Measurements from ENCODE around the gene MAP3K7. TPM values are rescaled to one million over a fixed set of nuclear protein-coding genes. Genes with fewer than 3 reads are reported as not detected.

Gene MAP3K7
- total and polyA plus RNA-seq, 2 of the 8 experiments (the other 6 are each of a cell fraction or from before 2014, with no cell fraction given) = 27.3 to 34.8 TPM

DNA sequence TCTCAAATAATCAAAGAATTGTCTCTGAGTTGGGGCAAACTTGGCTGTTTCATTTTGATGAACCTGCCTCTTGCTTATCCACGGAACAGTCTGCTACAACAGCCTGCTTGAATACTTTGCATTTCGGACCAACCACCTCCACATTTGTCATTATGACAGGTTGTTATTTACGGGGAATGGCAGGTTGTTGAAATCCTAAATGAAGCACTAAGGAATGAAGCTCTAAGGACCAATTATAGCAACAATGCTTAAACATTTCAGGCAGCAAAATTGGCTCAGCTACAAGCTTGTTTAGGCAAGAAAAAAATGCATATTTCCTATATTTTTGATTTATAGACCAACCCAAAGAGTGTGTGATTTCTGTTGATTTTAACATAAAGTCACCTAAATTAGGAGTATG, 84.5 kb downstream of the MAP3K7 start:
- Histone ChIP-seq H3K79me2 (ENCODE audit: control insufficient read depth in 1 of 2, insufficient read depth in 2 of 2, low read length in 2 of 2) (no peaks in the 10 kb centered on the region), H3K4me3 (ENCODE audit: extremely low read depth in 1 of 4, insufficient read depth in 2 of 4, low read depth in 3 of 4, low read length in 4 of 4) (no peak overlapping the region), H3K23ac (ENCODE audit: insufficient read length) (no peak overlapping the region), H3K9me3 (ENCODE audit: insufficient read depth in 2 of 2, low read depth in 1 of 2, low read length in 1 of 2) (no peaks in the 10 kb centered on the region; a peak in 1 of 4 replicates), H2BK5ac (ENCODE audit: low read depth, low read length) (no peak overlapping the region), H3K27me3 (replicated peaks in 1 of 4; ENCODE audit: control insufficient read depth in 3 of 4, extremely low read depth in 1 of 4, insufficient read depth in 3 of 4, low read length in 3 of 4) (no peaks in the 10 kb centered on the region), H2BK12ac (ENCODE audit: low read depth, low read length) (no peak overlapping the region; the same call in 1 of the 2 replicates), H2AK5ac (ENCODE audit: low read depth, low read length) (no peak overlapping the region), H4K5ac (ENCODE audit: insufficient read length, low read depth, low read length) (no peak overlapping the region), H3K4me1 (replicated peaks in 1 of 4; ENCODE audit: control insufficient read depth in 3 of 4, insufficient read depth in 4 of 4, low read length in 3 of 4) (peaks cover 0 to 14% (median 4%) of the 10 kb centered on the region in 4 experiments; a peak in 6 of 7 replicates), H2BK120ac (replicated peaks; ENCODE audit: low read depth, low read length) (no peak overlapping the region), H3K14ac (ENCODE audit: insufficient read length) (no peak overlapping the region), H3K56ac (replicated peaks; ENCODE audit: insufficient read length, low read depth, low read length) (no peak overlapping the region), H3K36me3 (ENCODE audit: control insufficient read depth in 2 of 4, insufficient read depth in 4 of 4, low read length in 3 of 4) (no peaks in the 10 kb centered on the region), H2AFZ (ENCODE audit: low read length) (no peak overlapping the region), H4K8ac (ENCODE audit: extremely low read depth, insufficient read depth, low read length) (no peak overlapping the region), H4K20me1 (replicated peaks in 1 of 2; ENCODE audit: control insufficient read depth in 1 of 2, insufficient read depth in 2 of 2, low read length in 2 of 2) (no peaks in the 10 kb centered on the region), H4K91ac (replicated peaks; ENCODE audit: insufficient read length, low read length) (no peak overlapping the region), H3K79me1 (ENCODE audit: low read depth, low read length) (no peaks in the 10 kb centered on the region), H2BK20ac (ENCODE audit: low read length) (no peak overlapping the region), H2BK15ac (ENCODE audit: low read length) (no peak overlapping the region), H3K23me2 (ENCODE audit: low read depth, low read length) (no peaks in the 10 kb centered on the region), H3K9ac (replicated peaks in 1 of 4; ENCODE audit: extremely low read depth in 1 of 4, low read depth in 3 of 4, low read length in 3 of 4) (no peak overlapping the region), H3K18ac (ENCODE audit: extremely low read depth, low read length) (no peak overlapping the region), H3K27ac (ENCODE audit: low read depth, low read length) (no peak overlapping the region), H3K4ac (replicated peaks; ENCODE audit: insufficient read length, low read depth, low read length) (no peak overlapping the region), H3K4me2 (ENCODE audit: insufficient read depth in 1 of 2, low read depth in 2 of 2, low read length in 2 of 2) (no peak overlapping the region)
- POLR2A ChIA-PET (ENCODE audit: partially characterized antibody) = interaction anchor here (1.0 to 1.2 kb wide), 2 partner anchors 8 to 85 kb away, joined by 3 to 4 read pairs; partner anchors contain the start of gene MAP3K7
- 88% methylated on average over 3 of the region's 3 CpGs; no CpG with 5 or more reads in 1 of the 2 experiments for WGBS, 2 experiments (ENCODE audit: extremely low coverage in 1 of 2, insufficient coverage in 1 of 2, insufficient read length in 1 of 2, insufficient replicate concordance in 2 of 2, low coverage in 1 of 2, low lambda C conversion rate in 2 of 2, missing lambda C conversion rate in 1 of 2)
- CTCF ChIA-PET (ENCODE audit: partially characterized antibody) = interaction anchor here (1.0 to 1.1 kb wide), 2 partner anchors 11 to 24 kb away, joined by 3 read pairs; no protein-coding TSS in a partner anchor
- no peak for DNase-seq (ENCODE audit: low read depth in 1 of 2, low spot score in 2 of 2)
- FAIRE-seq = no peak
- TF ChIP-seq SIX5 (IDR thresholded peaks at IDR 0.05; ENCODE audit: low read depth, low read length) (no peak), TAF1 (IDR thresholded peaks at IDR 0.05; ENCODE audit: low read depth, low read length) (no peak), CHD1 (IDR thresholded peaks at IDR 0.05; ENCODE audit: low read depth, low read length) (no peak), RNF2 (IDR thresholded peaks at IDR 0.05; ENCODE audit: borderline replicate concordance, low read depth, low read length, missing control alignments, poor library complexity, severe bottlenecking) (no peak), CBX8 (IDR thresholded peaks at IDR 0.05; ENCODE audit: borderline replicate concordance, low read depth, low read length) (no peak)

All from H1 (cell line).